ENCODE data around the gene DOK1.
"Not testable (repeated sequence)": the region's sequence is repeated elsewhere in the genome, so short reads cannot be mapped to it uniquely, and the experiment has no call there.

Gene DOK1

DNA sequence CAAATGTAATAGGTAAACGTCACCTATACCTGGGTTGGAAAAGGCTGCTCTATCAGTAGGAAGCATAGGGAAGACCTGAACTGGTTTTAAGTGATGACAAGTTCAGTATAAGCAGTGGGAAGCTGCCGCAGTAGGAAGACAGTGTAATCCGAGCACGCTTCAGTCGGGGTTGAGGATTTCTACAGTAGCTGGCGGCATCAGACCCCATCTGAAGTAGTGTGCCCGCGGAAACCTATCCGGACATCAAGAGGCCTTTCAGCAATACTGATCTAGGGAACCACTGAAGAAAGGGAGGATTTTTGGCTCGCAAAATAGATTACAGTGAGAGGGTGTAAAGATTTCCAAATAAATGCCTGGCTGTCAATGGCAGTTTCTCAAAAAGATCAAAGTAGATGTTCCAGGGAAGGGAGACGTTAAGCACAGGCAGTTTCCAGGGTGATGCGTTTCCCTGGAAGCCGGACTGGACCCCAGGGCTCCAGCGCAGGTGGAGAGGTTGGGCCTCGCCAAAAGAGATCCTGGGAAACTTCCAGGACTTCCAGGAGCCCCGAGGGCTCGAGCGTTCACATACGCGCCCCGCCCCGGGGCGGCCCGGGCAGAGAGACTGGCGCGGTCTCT, 6.1 kb upstream of the DOK1 start:
- DNase-seq (ENCODE audit: low read depth in 2 of 2) = no peak

DNA sequence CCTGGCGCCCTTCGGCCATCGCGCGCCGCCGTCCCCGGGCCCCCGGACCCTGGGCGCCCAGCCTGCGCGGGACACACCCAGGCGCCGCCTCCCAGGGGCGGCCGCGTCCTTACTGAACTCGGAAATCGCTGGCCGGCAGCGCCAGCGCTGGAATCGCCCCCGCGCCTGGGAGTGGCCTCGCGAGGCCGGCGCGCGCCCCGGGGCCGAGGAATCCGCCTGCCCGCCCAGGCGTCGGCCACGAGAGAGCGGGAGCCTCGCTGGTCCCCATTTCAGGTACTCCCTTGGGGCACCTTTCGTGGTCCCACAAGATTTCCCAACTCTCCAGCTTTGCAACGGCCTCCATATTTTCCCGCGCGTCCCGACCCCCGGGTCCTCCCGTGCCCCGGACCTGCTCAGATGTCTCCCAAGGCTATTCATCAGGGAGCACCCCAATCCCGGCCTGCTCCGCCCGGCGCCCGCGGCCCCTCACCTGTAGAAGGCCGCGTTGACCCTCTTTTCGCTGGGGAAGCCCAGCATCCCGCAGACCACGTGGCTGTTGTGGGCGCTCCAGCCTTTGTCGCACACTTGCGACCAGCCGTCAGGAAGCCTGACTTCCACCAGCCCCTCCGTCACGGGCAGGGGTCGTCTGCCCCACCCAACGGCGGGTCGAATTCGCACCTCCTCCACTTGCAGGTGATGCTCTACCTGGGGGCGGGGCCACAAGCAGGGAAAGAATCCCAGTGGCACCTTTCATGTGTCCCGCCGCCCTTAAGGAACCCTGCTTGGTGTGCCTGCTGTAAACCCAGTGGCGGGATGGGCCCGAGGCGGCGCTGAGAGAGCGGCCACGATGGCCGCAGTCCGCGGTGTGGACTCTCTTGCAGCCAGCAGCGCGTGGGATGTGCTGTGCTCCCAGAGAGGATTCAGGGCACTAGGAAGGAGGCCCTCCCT, 5.4 kb upstream of the DOK1 start:
- DNase-seq (ENCODE audit: low read depth in 2 of 2) = no peak

- DNase-seq (ENCODE audit: low read depth in 2 of 2) = no peak
Measured at GRCh38 chr2:74550231-74550630, 4.3 kb upstream of the DOK1 start.

GRCh38 chr2:74551530-74551929, 3.0 kb upstream of the DOK1 start:
- DNase-seq (ENCODE audit: low read depth in 2 of 2) = no peak

DNA sequence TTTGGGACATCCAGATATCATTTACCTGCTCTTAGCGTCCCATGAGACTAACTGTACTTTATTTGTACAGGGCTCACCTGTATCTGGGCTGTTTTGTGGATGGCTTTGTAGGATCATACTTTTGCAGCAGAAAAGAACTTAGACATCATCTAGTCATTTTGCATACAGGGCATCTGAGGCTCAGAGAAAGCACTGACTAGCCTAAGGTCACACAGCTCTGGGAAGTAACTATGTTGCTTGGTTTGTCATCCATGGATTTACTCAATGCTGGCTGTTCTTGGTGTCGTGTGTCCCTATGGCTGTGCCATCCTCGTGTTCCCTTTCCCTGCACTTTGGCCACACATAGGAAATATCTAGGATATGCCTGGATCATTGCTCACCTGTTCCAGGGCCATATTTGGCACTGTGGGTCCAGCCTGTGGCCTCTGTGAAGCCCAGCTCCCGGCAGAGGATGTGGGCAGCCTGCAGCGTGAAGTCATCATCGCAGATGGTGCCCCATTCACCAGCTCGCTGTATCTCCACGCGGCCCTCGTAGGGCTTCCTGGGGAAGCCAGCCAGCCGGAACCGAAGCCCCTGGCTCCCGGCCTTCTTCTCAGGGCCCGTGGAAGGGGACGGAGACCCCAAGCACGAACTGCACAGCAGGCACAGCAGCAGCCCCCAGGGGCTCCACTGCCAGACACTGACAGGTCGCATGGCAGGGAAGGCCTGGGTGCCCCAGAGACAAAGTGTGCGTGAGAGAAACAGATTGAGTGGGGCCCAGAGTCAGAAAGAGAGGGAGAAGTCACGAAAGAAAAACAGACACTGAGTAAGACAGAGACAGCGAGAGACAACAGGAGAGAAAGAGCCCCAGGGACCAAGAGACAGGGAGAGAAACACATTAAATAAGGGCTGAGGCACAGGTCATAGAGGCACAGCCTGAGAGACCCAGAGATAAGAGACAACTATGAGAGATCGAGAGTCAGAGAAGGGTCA, 2.3 kb upstream of the DOK1 start:
- no peak for DNase-seq (ENCODE audit: low read depth in 2 of 2)

DNA sequence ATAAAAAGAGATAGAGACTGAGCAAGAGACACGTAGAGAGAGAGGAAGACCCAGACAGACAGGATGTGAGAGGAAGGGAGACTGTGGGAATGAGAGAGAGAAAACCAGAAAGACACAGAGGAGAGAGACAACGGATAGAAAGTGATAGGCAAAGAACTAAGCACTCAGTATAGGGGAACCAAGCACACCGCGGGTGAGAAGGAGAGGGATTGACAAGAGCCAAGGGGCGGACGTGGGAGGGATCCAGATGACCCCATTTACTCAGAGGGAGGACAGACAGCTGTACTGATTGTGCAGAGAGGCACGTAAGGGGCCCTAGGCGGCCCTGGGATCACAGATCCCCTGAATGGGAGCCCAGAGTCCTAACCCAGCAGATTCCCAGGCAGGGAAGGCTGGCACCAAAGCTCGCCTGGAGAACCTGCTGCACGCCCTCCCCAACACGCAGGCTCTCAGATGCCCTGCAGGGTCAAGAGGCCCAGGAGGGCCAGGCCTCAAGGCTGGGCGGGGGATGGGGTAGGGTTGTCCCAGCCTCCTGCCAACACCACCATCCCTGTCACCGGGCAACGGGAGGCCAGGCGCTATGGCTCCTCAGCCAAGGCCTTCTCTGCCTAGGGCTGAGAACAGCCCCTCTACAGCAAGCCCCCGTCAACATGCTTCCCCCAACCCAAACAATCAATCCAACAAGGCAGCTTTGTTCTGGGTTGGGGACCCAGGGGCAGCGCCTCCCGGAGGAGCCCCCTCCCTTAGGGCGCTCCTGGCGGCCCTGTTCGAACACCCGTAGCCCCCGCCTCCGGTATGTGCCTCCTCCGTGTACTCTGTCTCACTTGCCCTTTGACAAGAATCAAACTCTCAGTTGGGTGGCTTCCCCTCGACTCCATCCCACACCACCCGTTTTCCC, 1.4 kb upstream of the DOK1 start:
- DNase-seq (ENCODE audit: low read depth in 2 of 2) = no peak

DNA sequence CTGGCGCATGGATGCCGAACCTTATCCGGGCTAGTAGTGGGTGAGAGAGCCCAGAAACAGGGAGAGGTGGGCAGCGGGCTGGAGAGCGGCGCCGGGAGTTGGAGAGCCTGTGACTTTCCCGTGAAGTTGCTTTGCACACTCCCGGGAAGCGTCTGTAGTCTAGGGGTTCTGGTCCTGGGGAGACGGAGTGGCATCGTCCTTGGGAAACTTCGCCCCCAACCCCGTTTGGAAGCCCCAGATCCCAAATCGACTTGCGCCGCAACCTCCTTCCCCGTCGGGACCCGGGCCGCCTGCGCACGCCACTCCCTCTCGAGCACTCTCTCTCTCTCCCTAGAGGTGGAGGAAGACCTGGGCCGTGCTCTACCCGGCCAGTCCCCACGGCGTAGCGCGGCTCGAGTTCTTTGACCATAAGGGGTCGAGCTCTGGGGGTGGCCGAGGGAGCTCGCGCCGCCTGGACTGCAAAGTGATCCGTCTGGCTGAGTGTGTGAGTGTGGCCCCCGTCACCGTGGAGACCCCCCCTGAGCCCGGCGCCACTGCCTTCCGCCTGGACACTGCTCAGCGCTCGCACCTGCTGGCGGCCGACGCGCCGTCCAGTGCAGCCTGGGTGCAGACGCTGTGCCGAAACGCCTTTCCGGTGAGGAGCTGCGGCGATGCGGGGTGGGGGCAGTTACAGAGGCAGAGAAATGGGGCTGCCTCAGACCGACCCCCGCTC, 456 bp downstream of the DOK1 start:
- peak in 1 of 2 donors; percentile 23 for DNase-seq (ENCODE audit: low read depth in 2 of 2)

DNA sequence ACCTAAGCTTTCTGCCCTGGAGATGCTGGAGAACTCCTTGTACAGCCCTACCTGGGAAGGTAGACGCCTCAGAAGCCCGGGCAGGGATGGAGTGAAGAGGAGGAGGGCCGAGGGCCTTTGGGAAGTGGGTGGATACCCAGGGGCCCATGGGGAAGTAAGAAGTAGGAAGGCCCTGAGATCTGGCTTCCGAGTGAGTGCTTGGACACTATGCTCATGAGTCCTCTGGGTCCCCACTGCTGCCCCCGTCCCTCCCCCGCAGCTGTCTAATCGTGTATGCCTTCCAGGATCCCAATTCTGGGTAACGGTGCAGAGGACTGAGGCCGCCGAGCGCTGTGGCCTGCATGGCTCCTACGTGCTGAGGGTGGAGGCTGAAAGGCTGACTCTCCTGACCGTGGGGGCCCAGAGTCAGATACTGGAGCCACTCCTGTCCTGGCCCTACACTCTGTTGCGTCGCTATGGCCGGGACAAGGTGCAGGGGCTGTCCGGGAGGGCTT, 1.1 kb downstream of the DOK1 start:
- DNase-seq (ENCODE audit: low read depth in 2 of 2) = no peak

DNA sequence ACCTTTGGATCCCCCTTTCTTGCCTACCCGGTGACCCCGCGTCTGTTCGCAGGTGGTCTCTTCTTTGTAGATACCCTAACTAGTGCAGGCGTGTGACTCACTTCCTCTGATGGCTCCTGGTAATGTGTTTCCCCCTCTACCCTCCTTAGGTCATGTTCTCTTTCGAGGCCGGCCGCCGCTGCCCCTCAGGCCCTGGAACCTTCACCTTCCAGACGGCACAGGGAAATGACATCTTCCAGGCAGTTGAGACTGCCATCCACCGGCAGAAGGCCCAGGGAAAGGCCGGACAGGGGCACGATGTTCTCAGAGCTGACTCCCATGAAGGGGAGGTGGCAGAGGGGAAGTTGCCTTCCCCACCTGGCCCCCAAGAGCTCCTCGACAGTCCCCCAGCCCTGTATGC, 1.6 kb downstream of the DOK1 start:
- DNase-seq (ENCODE audit: low read depth in 2 of 2) = no peak

DNA sequence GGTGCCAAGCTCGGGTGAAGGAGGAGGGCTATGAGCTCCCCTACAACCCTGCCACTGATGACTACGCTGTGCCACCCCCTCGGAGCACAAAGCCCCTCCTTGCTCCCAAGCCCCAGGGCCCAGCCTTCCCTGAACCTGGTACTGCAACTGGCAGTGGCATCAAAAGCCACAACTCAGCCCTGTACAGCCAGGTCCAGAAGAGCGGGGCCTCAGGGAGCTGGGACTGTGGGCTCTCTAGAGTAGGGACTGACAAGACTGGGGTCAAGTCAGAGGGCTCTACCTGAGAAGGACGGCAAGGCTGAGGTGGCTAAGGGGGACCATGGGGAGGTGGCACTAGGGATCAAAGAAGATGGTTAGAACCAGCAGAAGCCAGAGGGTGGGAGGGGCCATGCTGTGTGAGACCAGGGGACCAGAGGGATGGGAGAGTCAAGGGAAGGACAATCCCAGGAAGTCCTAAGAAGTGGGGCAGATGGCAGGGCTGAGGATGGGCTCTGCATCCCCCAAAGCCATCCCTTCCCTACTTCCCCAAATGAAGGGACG, 2.4 kb downstream of the DOK1 start:
- DNase-seq (ENCODE audit: low read depth in 2 of 2) = no peak

GRCh38 chr2:74558284-74559230, 4.0 kb downstream of the DOK1 start:
- no peak for DNase-seq (ENCODE audit: low read depth in 2 of 2)

GRCh38 chr2:74559912-74560311, 5.4 kb downstream of the DOK1 start:
- no peak for DNase-seq (ENCODE audit: low read depth in 2 of 2)

GRCh38 chr2:74560591-74560990, 6.1 kb downstream of the DOK1 start:
- DNase-seq (ENCODE audit: low read depth in 2 of 2) = no peak

DNA sequence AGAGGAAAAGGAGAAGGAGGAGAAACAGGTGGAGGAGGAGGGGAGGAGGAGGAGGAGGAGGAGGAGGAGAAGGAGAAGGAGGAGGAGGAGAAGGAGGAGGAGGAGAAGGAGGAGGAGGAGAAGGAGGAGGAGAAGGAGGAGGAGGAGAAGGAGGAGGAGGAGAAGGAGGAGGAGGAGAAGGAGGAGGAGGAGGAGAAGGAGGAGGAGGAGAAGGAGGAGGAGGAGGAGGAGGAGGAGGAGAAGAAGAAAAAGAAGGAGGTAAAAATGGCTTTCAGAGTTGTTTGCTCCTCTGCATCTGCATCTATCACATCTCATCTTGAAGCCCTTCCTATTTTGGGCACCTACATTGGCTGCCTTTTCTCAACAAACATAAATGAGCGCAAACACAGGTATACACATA, 6.5 kb downstream of the DOK1 start:
- not testable (repeated sequence) for DNase-seq (ENCODE audit: low read depth in 2 of 2)

GRCh38 chr2:74562126-74562775, 7.7 kb downstream of the DOK1 start:
- DNase-seq (ENCODE audit: low read depth in 2 of 2) = no peak

GRCh38 chr2:74564222-74564621, 9.7 kb downstream of the DOK1 start:
- DNase-seq (ENCODE audit: low read depth in 2 of 2) = no peak

GRCh38 chr2:74566076-74566753, 11.7 kb downstream of the DOK1 start:
- DNase-seq (ENCODE audit: low read depth in 2 of 2) = no peak

DNA sequence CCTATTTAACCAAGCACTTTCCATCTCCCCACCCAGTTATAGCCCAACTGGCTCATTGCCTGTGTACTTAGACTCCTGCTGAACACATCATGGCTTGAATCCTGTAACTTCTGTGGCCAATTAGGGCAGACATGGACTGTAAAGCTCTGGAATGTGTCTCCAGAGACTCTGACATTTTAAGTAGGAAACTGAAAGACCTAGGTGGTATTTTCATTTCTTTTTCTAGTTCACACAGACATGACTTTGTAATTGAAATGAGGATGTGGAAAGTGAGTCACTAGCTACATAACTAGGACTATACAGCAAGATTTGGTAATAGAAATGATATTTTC, 12.2 kb downstream of the DOK1 start:
- DNase-seq (ENCODE audit: low read depth in 2 of 2) = no peak

Measured in stimulated activated CD4-positive, alpha-beta T cell treated with anti-CD3 and anti-CD28 coated beads, Interleukin-4, amount 100 ng/mL, for 48 hours (primary cell).